DND-41 (cell line): Measurements from ENCODE around the gene ZHX3.

Experiments
- ATAC-seq: fragments of 200-7000 bp; cut with Tn5 transposase; 3 replicates; pipeline ENCODE4 v1.9.1; 2021; ENCODE audit warnings: low read depth; ENCODE audit not compliant: insufficient read depth
- DNase-seq: peaks from one replicate; pipeline ENCODE4 v3.0.0-alpha.2; 2020
- H2AFZ ChIP-seq: 2 replicates; pipeline ENCODE4 v1.6.0; 2012; ENCODE audit warnings: low read depth, low read length
- H3K27ac ChIP-seq: 2 replicates; pipeline ENCODE4 v1.5.1; 2012; ENCODE audit warnings: low read length, inconsistent platforms
- H3K27me3 ChIP-seq: fragments of 200-600 bp; sonication (generic); 2 replicates; pipeline ENCODE4 v1.6.0; 2012; ENCODE audit warnings: low read length, mild to moderate bottlenecking, inconsistent platforms; ENCODE audit not compliant: insufficient read depth, poor library complexity
- H3K36me3 ChIP-seq: 2 replicates; pipeline ENCODE4 v1.5.1; 2012; ENCODE audit warnings: low read length, inconsistent platforms; ENCODE audit not compliant: insufficient read depth
- H3K4me1 ChIP-seq: 2 replicates; pipeline ENCODE4 v1.5.1; 2012; ENCODE audit warnings: mild to moderate bottlenecking, low read length; ENCODE audit not compliant: insufficient read depth
- H3K4me2 ChIP-seq: 2 replicates; pipeline ENCODE4 v1.6.0; 2012; ENCODE audit warnings: mild to moderate bottlenecking, moderate library complexity, low read length, inconsistent platforms; ENCODE audit not compliant: insufficient read depth
- H3K4me3 ChIP-seq, 2 experiments: fragments of 200-600 bp in 1 of 2; shearing (Covaris generic) in 1 of 2; 2 replicates each; pipeline ENCODE4 v1.5.1; 2012 to 2016; ENCODE audit warnings: inconsistent platforms in 2 of 2, low read length in 2 of 2, mild to moderate bottlenecking in 2 of 2, low read depth in 1 of 2, moderate library complexity in 1 of 2
- H3K79me2 ChIP-seq: 2 replicates; pipeline ENCODE4 v1.6.0; 2012; ENCODE audit warnings: low read length, inconsistent platforms; ENCODE audit not compliant: insufficient read depth
- H3K9ac ChIP-seq: 2 replicates; pipeline ENCODE4 v1.6.0; 2012; ENCODE audit warnings: low read depth, mild to moderate bottlenecking, inconsistent platforms, low read length, moderate library complexity
- H3K9me3 ChIP-seq: 2 replicates; pipeline ENCODE4 v1.5.1; 2012; ENCODE audit warnings: low read length, moderate library complexity, mild to moderate bottlenecking, inconsistent platforms; ENCODE audit not compliant: insufficient read depth, severe bottlenecking
- H4K20me1 ChIP-seq: 2 replicates; pipeline ENCODE4 v1.6.0; 2012; ENCODE audit warnings: low read length; ENCODE audit not compliant: insufficient read depth
- EZH2 ChIP-seq: IDR thresholded peaks from 3 replicates; pipeline ENCODE4 v1.6.1; 2012; ENCODE audit warnings: borderline replicate concordance, low read depth, mild to moderate bottlenecking, moderate library complexity, low read length, inconsistent platforms; ENCODE audit not compliant: severe bottlenecking
- TF ChIP-seq, protein P1 (sequence below): IDR thresholded peaks from 2 replicates; pipeline ENCODE4 v1.5.1; 2012; ENCODE audit warnings: borderline replicate concordance, low read length, moderate library complexity, mild to moderate bottlenecking; ENCODE audit not compliant: poor library complexity, severe bottlenecking; ENCODE audit errors: extremely low read depth

Gene ZHX3

DNA sequence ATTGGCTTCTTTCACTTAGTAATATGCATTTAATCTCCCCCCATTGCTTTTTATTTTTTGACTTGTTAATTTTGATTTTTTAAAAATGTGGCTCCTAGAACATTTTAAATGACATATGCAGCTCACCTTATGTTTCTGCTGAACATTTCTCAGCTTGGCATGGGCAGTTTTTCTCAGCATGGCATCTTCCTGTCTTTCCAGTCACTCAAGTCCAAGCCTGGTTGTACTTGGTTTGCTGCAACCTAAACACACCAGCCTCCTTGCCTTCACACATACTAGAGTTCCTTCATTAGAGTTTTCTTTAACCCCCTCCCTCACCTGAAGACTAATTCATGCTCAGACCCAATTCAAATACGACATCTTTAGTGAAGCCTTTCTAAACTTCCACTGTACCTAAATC, 86.4 kb downstream of the ZHX3 start:
- Histone ChIP-seq H4K20me1 (no peaks in the 10 kb centered on the region; the same call in 1 of the 2 replicates), H3K27me3 (no peaks in the 10 kb centered on the region)

DNA sequence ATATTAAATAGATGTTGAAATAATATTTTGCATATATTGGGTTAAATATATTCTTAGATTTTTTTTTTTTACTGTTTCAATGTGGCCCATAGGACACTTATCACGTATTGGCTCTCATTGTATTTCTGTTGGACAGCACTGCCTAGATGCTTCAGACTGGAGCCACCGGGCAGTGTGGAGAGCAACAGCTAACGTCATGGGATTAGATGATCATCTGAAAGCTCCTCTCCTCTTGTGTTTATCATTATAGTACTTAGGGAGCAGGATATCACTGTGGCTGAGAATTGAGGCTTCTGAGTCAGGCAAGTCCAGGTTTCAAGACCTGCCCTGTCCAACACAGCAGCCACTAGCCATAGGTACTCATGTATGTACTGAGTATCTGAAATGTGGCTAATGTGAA, 87.4 kb downstream of the ZHX3 start:
- Histone ChIP-seq H4K20me1 (no peaks in the 10 kb centered on the region; the same call in 1 of the 2 replicates), H3K9me3 (no peaks in the 10 kb centered on the region), H3K4me3 (no peak overlapping the region), H3K4me2 (no peak overlapping the region), H3K79me2 (no peaks in the 10 kb centered on the region), H3K27ac (no peak overlapping the region), H3K9ac (no peak overlapping the region), H3K36me3 (no peaks in the 10 kb centered on the region), H3K27me3 (no peaks in the 10 kb centered on the region), H2AFZ (no peak overlapping the region), H3K4me1 (no peaks in the 10 kb centered on the region)
- TF ChIP-seq EZH2, result no peak
- TF ChIP-seq, protein P1, sequence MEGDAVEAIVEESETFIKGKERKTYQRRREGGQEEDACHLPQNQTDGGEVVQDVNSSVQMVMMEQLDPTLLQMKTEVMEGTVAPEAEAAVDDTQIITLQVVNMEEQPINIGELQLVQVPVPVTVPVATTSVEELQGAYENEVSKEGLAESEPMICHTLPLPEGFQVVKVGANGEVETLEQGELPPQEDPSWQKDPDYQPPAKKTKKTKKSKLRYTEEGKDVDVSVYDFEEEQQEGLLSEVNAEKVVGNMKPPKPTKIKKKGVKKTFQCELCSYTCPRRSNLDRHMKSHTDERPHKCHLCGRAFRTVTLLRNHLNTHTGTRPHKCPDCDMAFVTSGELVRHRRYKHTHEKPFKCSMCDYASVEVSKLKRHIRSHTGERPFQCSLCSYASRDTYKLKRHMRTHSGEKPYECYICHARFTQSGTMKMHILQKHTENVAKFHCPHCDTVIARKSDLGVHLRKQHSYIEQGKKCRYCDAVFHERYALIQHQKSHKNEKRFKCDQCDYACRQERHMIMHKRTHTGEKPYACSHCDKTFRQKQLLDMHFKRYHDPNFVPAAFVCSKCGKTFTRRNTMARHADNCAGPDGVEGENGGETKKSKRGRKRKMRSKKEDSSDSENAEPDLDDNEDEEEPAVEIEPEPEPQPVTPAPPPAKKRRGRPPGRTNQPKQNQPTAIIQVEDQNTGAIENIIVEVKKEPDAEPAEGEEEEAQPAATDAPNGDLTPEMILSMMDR, result no peak
- DNase-seq (no peak), ATAC-seq (no peak)

More for the DNA sequence above, 86.4 kb downstream of the ZHX3 start:
- Histone ChIP-seq H3K27ac (no peak overlapping the region), H2AFZ (no peak overlapping the region), H3K79me2 (no peaks in the 10 kb centered on the region), H3K9me3 (no peaks in the 10 kb centered on the region), H3K36me3 (no peaks in the 10 kb centered on the region), H3K4me2 (no peak overlapping the region), H3K4me3 (no peak overlapping the region), H3K9ac (no peak overlapping the region), H3K4me1 (no peaks in the 10 kb centered on the region)
- ATAC-seq, result no peak
- no peak for DNase-seq
- TF ChIP-seq, protein P1, result no peak
- no peak for TF ChIP-seq EZH2

DNA sequence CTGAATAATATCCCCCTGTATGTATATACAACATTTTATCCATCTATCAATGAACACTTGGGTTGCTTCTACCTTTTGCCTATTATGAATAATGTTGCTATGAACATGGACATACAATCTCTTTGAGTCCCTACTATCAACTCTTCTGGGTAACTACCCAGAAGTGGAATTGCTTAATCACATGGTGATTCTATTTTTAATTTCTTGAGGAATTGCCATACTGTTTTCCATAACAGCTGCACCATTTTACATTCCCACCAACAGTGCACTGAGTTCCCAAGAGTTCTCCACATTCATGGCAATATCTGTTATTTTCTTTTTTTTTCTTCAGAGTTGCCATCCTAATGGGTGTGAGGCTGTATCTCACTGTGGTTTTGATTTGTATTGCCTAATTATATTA, 88.3 kb downstream of the ZHX3 start:
- no peaks in the 10 kb centered on the region for H3K4me1 ChIP-seq
- H2AFZ ChIP-seq, result no peak overlapping the region
- no peaks in the 10 kb centered on the region for H3K36me3 ChIP-seq
- DNase-seq (no peak), ATAC-seq (no peak)
- H3K9me3 ChIP-seq, result no peaks in the 10 kb centered on the region
- no peaks in the 10 kb centered on the region for H3K79me2 ChIP-seq
- H3K27me3 ChIP-seq, result no peaks in the 10 kb centered on the region
- no peak overlapping the region for H3K4me3 ChIP-seq
- H3K4me2 ChIP-seq, result no peak overlapping the region
- H3K27ac ChIP-seq, result no peak overlapping the region
- H3K9ac ChIP-seq, result no peak overlapping the region
- no peaks in the 10 kb centered on the region for H4K20me1 ChIP-seq
- TF ChIP-seq, protein P1, result no peak
- TF ChIP-seq EZH2, result no peak

DNA sequence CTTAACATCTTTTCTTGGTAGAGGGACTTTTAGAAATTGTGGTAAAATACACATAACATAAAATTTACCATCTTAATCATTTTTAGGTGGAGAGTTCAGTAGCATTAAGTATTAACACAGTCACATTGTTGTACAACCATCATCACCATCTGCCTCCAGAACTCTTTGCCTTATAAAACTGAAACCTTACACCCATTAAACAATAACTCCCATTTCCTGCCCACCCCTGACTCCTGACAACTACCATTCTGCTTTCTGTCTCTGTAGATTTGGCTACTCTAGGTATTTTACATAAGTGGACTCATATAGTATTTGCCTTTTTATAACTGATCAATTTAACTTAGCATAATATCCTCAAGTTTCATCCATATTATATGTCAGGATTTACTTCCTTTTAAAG, 88.7 kb downstream of the ZHX3 start:
- H2AFZ ChIP-seq, result no peak overlapping the region
- H3K27me3 ChIP-seq, result no peaks in the 10 kb centered on the region
- H3K4me1 ChIP-seq, result no peaks in the 10 kb centered on the region
- H3K4me2 ChIP-seq, result no peak overlapping the region
- H3K36me3 ChIP-seq, result no peaks in the 10 kb centered on the region
- no peaks in the 10 kb centered on the region for H3K9me3 ChIP-seq
- H3K4me3 ChIP-seq, result no peak overlapping the region
- H3K27ac ChIP-seq, result no peak overlapping the region
- ATAC-seq (no peak), DNase-seq (no peak)
- H4K20me1 ChIP-seq, result no peaks in the 10 kb centered on the region
- no peak overlapping the region for H3K9ac ChIP-seq
- H3K79me2 ChIP-seq, result no peaks in the 10 kb centered on the region
- TF ChIP-seq EZH2, result no peak
- TF ChIP-seq, protein P1, result no peak
